PFSK-1 (cell line): ENCODE data around the gene RFX2.

Source experiments
- POLR2AphosphoS5 ChIP-seq: IDR thresholded peaks from 2 replicates; pipeline ENCODE4 v1.6.1; 2012; ENCODE audit warnings: low read depth, mild to moderate bottlenecking, control low read depth, low read length, moderate library complexity
- TF ChIP-seq, protein P1 (sequence below), 2 experiments: IDR thresholded peaks; 2 replicates each; pipeline versions ENCODE4 v1.6.1 to v1.8.0; 2011 to 2012; ENCODE audit warnings: low read depth in 2 of 2, low read length in 2 of 2, control low read depth in 1 of 2, inconsistent platforms in 1 of 2, mild to moderate bottlenecking in 1 of 2, moderate library complexity in 1 of 2; ENCODE audit not compliant: insufficient read depth in 1 of 2

- TF ChIP-seq POLR2AphosphoS5: no peak
- TF ChIP-seq, protein P1, sequence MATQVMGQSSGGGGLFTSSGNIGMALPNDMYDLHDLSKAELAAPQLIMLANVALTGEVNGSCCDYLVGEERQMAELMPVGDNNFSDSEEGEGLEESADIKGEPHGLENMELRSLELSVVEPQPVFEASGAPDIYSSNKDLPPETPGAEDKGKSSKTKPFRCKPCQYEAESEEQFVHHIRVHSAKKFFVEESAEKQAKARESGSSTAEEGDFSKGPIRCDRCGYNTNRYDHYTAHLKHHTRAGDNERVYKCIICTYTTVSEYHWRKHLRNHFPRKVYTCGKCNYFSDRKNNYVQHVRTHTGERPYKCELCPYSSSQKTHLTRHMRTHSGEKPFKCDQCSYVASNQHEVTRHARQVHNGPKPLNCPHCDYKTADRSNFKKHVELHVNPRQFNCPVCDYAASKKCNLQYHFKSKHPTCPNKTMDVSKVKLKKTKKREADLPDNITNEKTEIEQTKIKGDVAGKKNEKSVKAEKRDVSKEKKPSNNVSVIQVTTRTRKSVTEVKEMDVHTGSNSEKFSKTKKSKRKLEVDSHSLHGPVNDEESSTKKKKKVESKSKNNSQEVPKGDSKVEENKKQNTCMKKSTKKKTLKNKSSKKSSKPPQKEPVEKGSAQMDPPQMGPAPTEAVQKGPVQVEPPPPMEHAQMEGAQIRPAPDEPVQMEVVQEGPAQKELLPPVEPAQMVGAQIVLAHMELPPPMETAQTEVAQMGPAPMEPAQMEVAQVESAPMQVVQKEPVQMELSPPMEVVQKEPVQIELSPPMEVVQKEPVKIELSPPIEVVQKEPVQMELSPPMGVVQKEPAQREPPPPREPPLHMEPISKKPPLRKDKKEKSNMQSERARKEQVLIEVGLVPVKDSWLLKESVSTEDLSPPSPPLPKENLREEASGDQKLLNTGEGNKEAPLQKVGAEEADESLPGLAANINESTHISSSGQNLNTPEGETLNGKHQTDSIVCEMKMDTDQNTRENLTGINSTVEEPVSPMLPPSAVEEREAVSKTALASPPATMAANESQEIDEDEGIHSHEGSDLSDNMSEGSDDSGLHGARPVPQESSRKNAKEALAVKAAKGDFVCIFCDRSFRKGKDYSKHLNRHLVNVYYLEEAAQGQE (IDR thresholded peaks at IDR 0.05; ENCODE audit: insufficient read depth in 1 of 2, low read depth in 2 of 2, low read length in 2 of 2): no peak
These were observed 87.7 kb downstream of the RFX2 start for GRCh38 chr19:6022570-6023064.
